LNCAP (cell line): ENCODE measurements around the gene HES3.

Experiments used
- TF ChIP-seq, protein P1 (sequence below): fragments of 450-650 bp; IDR thresholded peaks from 2 replicates; pipeline ENCODE4 v1.5.1; 2017; ENCODE audit warnings: mild to moderate bottlenecking

HES3 gene

DNA sequence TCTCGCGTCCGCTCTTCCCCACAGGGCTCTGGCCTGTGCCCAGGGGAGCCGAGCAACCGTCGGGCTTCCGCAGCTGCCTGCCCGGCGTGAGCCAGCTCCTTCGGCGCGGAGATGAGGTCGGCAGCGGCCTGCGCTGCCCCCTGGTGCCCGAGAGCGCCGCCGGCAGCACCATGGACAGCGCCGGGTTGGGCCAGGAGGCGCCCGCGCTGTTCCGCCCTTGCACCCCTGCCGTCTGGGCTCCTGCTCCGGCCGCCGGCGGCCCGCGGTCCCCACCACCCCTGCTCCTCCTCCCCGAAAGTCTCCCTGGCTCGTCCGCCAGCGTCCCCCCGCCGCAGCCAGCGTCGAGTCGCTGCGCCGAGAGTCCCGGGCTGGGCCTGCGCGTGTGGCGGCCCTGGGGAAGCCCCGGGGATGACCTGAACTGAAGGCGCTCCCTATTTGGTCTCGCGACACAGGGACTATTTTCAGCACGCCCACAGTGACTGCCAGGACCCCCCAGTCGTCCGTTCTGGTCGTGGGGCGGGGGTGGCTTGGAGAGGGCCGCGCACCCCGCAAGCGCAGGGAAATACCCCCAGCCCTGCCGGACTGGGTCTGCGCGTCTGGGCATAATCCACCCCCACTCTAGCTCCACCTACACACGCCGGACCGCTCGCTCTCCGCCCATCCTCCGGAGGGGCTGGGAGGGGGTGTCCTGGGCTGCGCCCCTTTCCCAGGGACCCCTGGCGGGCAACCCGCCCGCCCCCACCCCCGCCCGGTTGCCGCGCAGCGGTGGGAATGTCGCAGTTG lies 1.3 kb downstream of the HES3 start:
- TF ChIP-seq, protein P1, sequence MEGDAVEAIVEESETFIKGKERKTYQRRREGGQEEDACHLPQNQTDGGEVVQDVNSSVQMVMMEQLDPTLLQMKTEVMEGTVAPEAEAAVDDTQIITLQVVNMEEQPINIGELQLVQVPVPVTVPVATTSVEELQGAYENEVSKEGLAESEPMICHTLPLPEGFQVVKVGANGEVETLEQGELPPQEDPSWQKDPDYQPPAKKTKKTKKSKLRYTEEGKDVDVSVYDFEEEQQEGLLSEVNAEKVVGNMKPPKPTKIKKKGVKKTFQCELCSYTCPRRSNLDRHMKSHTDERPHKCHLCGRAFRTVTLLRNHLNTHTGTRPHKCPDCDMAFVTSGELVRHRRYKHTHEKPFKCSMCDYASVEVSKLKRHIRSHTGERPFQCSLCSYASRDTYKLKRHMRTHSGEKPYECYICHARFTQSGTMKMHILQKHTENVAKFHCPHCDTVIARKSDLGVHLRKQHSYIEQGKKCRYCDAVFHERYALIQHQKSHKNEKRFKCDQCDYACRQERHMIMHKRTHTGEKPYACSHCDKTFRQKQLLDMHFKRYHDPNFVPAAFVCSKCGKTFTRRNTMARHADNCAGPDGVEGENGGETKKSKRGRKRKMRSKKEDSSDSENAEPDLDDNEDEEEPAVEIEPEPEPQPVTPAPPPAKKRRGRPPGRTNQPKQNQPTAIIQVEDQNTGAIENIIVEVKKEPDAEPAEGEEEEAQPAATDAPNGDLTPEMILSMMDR: peak; percentile 85

DNA sequence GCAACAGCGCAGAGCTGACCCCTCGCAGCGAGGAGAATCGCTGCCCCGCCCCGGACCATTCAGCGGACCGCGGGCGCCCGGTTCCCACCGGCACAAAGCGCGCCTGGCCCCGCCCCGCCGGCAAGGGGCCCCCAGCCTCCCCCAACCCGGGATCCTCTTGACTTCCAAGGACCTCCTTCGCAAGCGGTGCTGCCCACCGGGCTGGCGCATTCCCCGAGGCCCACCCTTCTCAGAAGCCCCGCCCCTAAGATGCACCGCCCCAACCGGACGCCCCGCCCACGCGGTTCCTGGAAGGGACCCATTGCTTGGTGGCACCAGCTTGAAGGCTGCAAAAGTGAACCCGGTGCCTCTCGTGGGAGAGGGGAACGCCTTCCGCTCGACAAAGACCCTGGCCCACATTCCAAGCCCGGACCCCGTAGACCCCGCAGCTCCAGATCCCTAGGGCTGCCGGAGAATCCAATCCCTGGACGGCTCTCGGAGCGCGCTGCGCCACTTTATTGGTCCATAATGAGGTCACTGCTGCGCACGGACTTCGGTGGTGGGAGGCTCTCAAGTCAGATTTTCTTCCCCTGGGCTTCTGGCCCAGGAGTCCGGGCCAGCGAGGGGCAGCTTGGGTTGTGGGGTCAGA lies 2.0 kb downstream of the HES3 start:
- TF ChIP-seq, protein P1: no peak

DNA sequence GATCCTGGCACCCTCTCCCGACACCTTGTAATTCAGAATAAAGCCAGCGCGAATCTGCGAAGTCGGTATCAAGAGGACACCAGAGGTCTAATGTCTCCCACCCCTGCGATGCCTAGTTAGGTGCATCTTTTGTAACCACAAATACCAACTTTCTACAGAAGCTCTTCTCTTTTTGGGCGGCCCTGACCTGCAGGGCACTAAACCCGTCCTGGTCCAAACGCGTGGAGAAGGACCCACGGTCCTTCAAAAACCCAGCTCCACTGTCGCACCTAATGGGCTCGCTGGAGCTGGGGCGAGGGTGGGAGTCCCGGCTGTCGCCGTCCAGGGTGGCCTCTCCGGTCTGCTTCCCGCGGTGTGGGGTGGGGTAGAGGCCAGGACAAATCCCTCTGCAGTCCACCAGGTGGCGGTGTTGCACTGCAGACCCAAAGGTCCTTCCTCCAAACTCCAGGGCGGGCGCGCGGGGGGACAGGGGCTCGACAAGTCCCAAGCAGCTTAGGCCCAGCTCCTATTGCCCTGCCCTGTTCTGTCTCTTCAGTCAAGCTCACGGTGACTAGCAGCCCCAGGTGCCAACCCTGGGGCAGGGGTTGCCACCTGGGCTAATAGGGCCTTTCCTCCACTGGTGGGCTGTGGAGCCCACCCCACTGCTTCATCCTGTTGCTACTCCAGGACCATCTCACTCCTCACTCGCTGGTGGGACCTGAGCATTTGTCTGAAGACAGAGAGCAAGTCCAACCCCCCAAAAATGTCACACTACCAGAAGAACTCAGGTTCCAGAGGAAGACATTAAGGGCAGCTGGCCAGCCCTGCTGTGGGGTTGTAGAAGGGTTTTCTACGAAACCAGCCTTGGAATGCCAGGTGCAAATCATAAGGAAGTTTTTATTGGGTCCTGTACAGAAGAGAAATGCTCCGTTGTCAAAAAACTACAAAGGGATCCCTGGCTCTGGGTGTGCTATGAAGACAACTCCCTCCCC lies 2.8 kb downstream of the HES3 start:
- TF ChIP-seq, protein P1: peak; percentile 86

DNA sequence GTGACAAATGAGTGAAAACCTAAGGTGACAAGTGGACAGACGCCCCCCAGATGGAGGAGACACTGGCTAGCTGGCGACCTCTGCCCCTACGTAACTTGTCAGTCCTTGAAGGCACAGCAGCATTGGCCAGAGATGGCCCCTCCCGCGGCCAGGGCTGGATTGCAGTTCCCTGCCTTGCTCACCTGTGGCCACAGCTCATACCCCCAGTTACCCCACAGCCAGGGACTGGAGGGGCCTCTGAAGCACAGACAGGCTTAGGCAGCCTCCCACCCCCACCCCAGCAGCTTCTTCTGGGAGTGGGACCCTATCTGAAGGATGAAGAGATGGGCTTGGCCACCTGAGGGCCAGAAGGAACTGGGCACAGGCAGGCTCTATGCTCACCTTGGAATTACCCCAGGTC lies 3.7 kb downstream of the HES3 start:
- TF ChIP-seq, protein P1: no peak

DNA sequence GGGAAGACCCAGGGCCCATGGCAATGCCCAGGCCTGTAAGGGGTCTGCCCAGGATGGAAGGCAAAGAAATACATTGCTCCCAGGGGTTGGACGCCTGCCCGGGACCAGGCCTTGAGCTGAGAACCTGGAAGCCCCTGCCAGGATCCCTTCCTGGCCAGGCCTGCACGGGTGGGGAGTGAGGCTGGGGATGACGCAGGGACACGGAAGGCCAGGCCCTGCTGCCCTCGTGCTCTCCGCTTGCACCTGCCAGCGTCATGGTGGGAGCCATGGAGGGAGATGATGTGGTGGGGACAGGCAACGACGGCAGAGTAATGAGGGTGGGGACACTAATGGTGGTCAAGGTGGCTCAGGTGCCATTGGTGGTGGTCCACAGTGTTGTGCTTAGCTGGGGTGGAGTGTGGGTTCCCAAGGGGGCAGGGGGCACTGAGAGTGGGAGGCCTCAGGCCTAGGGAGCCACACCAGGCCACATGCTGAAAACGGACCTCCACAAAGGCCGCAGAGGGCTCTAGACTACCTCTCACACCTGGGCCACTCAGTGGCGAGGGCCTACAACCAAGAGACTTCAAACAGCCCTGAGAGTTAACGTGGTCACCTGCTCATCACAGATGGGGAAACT lies 4.3 kb downstream of the HES3 start:
- TF ChIP-seq, protein P1: no peak

DNA sequence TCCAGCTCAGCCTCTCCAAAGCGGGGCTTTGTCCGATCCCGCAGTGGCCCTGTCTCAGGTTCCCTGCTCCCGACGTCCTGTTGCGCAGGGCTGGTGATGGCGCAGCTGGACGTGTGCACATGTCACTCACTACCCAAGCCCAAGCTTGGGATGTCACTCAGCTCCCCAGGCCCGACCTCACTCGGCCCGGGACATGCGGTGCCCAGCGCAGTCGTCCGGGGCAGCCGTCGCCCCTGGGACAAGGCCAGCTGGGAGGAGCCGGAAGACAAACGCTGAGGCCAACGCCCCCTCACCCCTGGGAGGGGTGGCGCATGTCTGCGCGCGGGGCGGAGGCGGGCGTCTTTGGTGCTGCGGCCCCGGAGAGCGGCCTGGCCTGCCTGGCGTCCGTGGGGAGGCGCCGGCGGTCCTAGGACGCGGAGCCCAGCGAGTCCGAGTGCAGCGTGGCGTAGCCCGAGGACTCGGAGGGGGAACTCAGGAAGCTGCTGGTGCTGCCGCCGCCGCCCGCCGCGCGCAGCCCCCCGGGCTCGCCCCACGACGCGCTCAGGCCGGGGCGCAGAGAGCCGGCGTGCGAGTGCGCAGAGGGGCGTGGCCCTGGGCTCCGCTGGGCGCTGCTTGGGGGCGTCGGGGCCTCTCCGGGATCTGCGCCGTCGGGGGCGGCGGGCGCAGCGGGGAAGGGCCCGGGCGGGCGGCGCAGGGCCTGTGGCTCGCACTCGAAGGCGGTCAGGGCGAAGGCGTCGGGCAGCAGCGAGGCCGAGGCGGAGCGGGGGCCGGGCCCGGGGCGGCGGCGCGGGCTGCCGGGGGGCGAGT lies 5.2 kb downstream of the HES3 start:
- TF ChIP-seq, protein P1: no peak
